CD4-positive, alpha-beta memory T cell (primary cell): ENCODE data around the gene UBE2Q2. TPM values are rescaled to one million over a fixed set of nuclear protein-coding genes. Genes with fewer than 3 reads are reported as not detected.

Experiments
- CTCF ChIA-PET: fragments of 350-600 bp; sonication (Branson Sonifier 250); formaldehyde crosslinking; loops from one replicate; lab custom pipeline; 2021; ENCODE audit warnings: inconsistent platforms; ENCODE audit not compliant: partially characterized antibody; lab: Charles Lee
- POLR2A ChIA-PET: fragments of 350-600 bp; sonication (Branson Sonifier 250); formaldehyde crosslinking; loops from one replicate; lab custom pipeline; 2021; ENCODE audit not compliant: partially characterized antibody; lab: Charles Lee
- DNase-seq, 5 donors: peaks; one replicate each; pipeline versions ENCODE4 v3.0.0 to v3.0.0-alpha.2; 2020 to 2022; ENCODE audit warnings: mixed read lengths in 1 of 5
- H3K27ac ChIP-seq: one replicate; pipeline ENCODE4 v1.7.0; 2013; ENCODE audit warnings: low read depth, low read length
- H3K27me3 ChIP-seq: 2 replicates; pipeline ENCODE4 v1.7.0; 2013; ENCODE audit warnings: mild to moderate bottlenecking, low read length, moderate library complexity; ENCODE audit not compliant: insufficient read depth
- H3K36me3 ChIP-seq: 2 replicates; pipeline ENCODE4 v1.7.0; 2013; ENCODE audit warnings: mild to moderate bottlenecking, low read length, moderate library complexity; ENCODE audit not compliant: insufficient read depth
- H3K4me1 ChIP-seq: 2 replicates; pipeline ENCODE4 v1.7.0; 2013; ENCODE audit warnings: mild to moderate bottlenecking, low read length, moderate library complexity; ENCODE audit not compliant: insufficient read depth
- H3K4me3 ChIP-seq, 2 donors: one replicate each; pipeline ENCODE4 v1.7.0; 2013; ENCODE audit warnings: low read length in 2 of 2, mild to moderate bottlenecking in 1 of 2
- H3K9me3 ChIP-seq, 2 donors: one replicate each; pipeline ENCODE4 v1.7.0; 2013; ENCODE audit warnings: low read length in 2 of 2, control low read depth in 1 of 2; ENCODE audit not compliant: control insufficient read depth in 1 of 2
- H3K27ac Mint-ChIP-seq, 7 donors: one replicate each; pipeline ENCODE4 v1.8.0; 2020 to 2021; ENCODE audit warnings: mixed read lengths in 7 of 7, mild to moderate bottlenecking in 6 of 7, inconsistent platforms in 3 of 7, moderate library complexity in 3 of 7
- H3K27me3 Mint-ChIP-seq, 2 donors: one replicate each; pipeline ENCODE4 v1.8.0; 2020 to 2021; ENCODE audit warnings: mixed read lengths in 2 of 2
- H3K36me3 Mint-ChIP-seq, 2 donors: one replicate each; pipeline ENCODE4 v1.8.0; 2020 to 2021; ENCODE audit warnings: mixed read lengths in 2 of 2, inconsistent platforms in 1 of 2, mild to moderate bottlenecking in 1 of 2
- H3K4me1 Mint-ChIP-seq, 4 donors: one replicate each; pipeline ENCODE4 v1.8.0; 2020 to 2021; ENCODE audit warnings: mixed read lengths in 4 of 4, mild to moderate bottlenecking in 1 of 4
- H3K4me3 Mint-ChIP-seq, 8 donors: one replicate each; pipeline ENCODE4 v1.8.0; 2020 to 2021; ENCODE audit warnings: mixed read lengths in 8 of 8, mild to moderate bottlenecking in 7 of 8, moderate library complexity in 6 of 8, inconsistent platforms in 3 of 8
- H3K9me3 Mint-ChIP-seq, 8 donors: one replicate each; pipeline ENCODE4 v1.8.0; 2020 to 2021; ENCODE audit warnings: mixed read lengths in 8 of 8, mild to moderate bottlenecking in 5 of 8, inconsistent platforms in 3 of 8, moderate library complexity in 1 of 8
- intact Hi-C: fragments of 100-400 bp; cut with micrococcal nuclease; formaldehyde crosslinking; loops from one replicate; pipeline ENCODE4 v1.15.1; 2023
- polyA plus RNA-seq, 2 donors: library from polyadenylated mRNA; unstranded; fragments of 300-500 nt; fragmentation: Illumina TruSeq; gene quantifications; one replicate each; pipeline ENCODE4 v1.2.3, GENCODE V29; 2021
- total RNA-seq, 2 experiments: library from RNA; stranded (reverse); gene quantifications; one replicate each; pipeline ENCODE4 v1.2.3, GENCODE V29; 2021

The UBE2Q2 gene
- total and polyA plus RNA-seq, 4 experiments from 2014 or later: 38.0 to 67.1 (median 50.9) TPM

- ChIA-PET CTCF (interaction anchor here (0.9 to 1.5 kb wide), 3 partner anchors 11 to 22 kb away, joined by 3 to 4 read pairs (median 3); no protein-coding TSS in a partner anchor), POLR2A (no interaction called here)
- Histone ChIP-seq H3K9me3 (no peaks in the 10 kb centered on the region), H3K27ac (no peak overlapping the region), H3K36me3 (no peaks in the 10 kb centered on the region), H3K4me3 (no peak overlapping the region), H3K4me1 (no peaks in the 10 kb centered on the region), H3K27me3 (no peaks in the 10 kb centered on the region)
- Mint-ChIP-seq H3K27ac (no peak overlapping the region), H3K4me3 (no peak overlapping the region), H3K4me1 (peaks cover 0 to 3% (median 0%) of the 10 kb centered on the region in 4 donors), H3K36me3 (no peaks in the 10 kb centered on the region), H3K27me3 (peaks cover 7% of the 10 kb centered on the region in 2 donors), H3K9me3 (no peaks in the 10 kb centered on the region)
- intact Hi-C loops: no loop called here
- no peak for DNase-seq
Observed at GRCh38 chr15:75823860-75824613, 19.2 kb upstream of the UBE2Q2 start.

- CTCF ChIA-PET: interaction anchor here (1.6 kb wide), 1 partner anchor 94 kb away, joined by 4 read pairs; no protein-coding TSS in a partner anchor
- Mint-ChIP-seq H3K4me3 (no peak overlapping the region), H3K9me3 (no peaks in the 10 kb centered on the region)
Observed at GRCh38 chr15:75827691-75828090, 15.6 kb upstream of the UBE2Q2 start.

GRCh38 chr15:75828429-75828828 is 14.8 kb upstream of the UBE2Q2 start:
- peaks cover 0 to 11% (median 3%) of the 10 kb centered on the region in 4 donors for H3K4me1 Mint-ChIP-seq
- DNase-seq: no peak
- H3K36me3 Mint-ChIP-seq: no peaks in the 10 kb centered on the region
- H3K27ac ChIP-seq: no peak overlapping the region
- intact Hi-C loops: no loop called here
- H3K36me3 ChIP-seq: no peaks in the 10 kb centered on the region
- H3K27me3 Mint-ChIP-seq: peaks cover 5 to 8% of the 10 kb centered on the region in 2 donors
- POLR2A ChIA-PET: no interaction called here
- CTCF ChIA-PET: no interaction called here
- no peaks in the 10 kb centered on the region for H3K27me3 ChIP-seq
- no peak overlapping the region for H3K27ac Mint-ChIP-seq
- H3K4me3 Mint-ChIP-seq: no peak overlapping the region
- no peak overlapping the region for H3K4me3 ChIP-seq
- H3K9me3 Mint-ChIP-seq: no peaks in the 10 kb centered on the region
- H3K4me1 ChIP-seq: no peaks in the 10 kb centered on the region
- H3K9me3 ChIP-seq: no peaks in the 10 kb centered on the region

More at GRCh38 chr15:75827691-75828090, 15.6 kb upstream of the UBE2Q2 start:
- Histone ChIP-seq H3K36me3 (no peaks in the 10 kb centered on the region), H3K4me3 (no peak overlapping the region), H3K27me3 (no peaks in the 10 kb centered on the region), H3K9me3 (no peaks in the 10 kb centered on the region), H3K27ac (no peak overlapping the region), H3K4me1 (no peaks in the 10 kb centered on the region)
- Mint-ChIP-seq H3K27ac (no peak overlapping the region), H3K4me1 (peaks cover 0 to 11% (median 3%) of the 10 kb centered on the region in 4 donors), H3K36me3 (no peaks in the 10 kb centered on the region), H3K27me3 (peaks cover 7 to 8% of the 10 kb centered on the region in 2 donors)
- intact Hi-C loops: no loop called here
- DNase-seq: no peak
- POLR2A ChIA-PET: no interaction called here

- no peaks in the 10 kb centered on the region for H3K4me1 ChIP-seq
- Mint-ChIP-seq H3K27ac (peak overlapping the region in 1 of 7 donors; percentile 24), H3K4me3 (no peak overlapping the region), H3K27me3 (peaks cover 4 to 5% of the 10 kb centered on the region in 2 donors), H3K4me1 (peaks cover 0 to 11% (median 3%) of the 10 kb centered on the region in 4 donors), H3K9me3 (no peaks in the 10 kb centered on the region), H3K36me3 (no peaks in the 10 kb centered on the region)
- H3K4me3 ChIP-seq: no peak overlapping the region
- no peaks in the 10 kb centered on the region for H3K36me3 ChIP-seq
- H3K9me3 ChIP-seq: no peaks in the 10 kb centered on the region
- CTCF ChIA-PET: no interaction called here
- intact Hi-C loops: no loop called here
- POLR2A ChIA-PET: interaction anchor here (2.2 kb wide), 1 partner anchor 11 kb away, joined by 8 read pairs; the partner anchor contains the start of gene UBE2Q2
- no peaks in the 10 kb centered on the region for H3K27me3 ChIP-seq
- H3K27ac ChIP-seq: no peak overlapping the region
- DNase-seq: no peak
Observed at GRCh38 chr15:75830910-75831805, 12.1 kb upstream of the UBE2Q2 start.

- ChIA-PET POLR2A (interaction anchor here (2.2 kb wide), 1 partner anchor 11 kb away, joined by 8 read pairs; the partner anchor contains the start of gene UBE2Q2), CTCF (interaction anchor here (1.4 kb wide), 1 partner anchor 29 kb away, joined by 6 read pairs; no protein-coding TSS in a partner anchor)
- Mint-ChIP-seq H3K27ac (peak overlapping the region in 1 of 7 donors; percentile 24), H3K36me3 (no peaks in the 10 kb centered on the region), H3K27me3 (peaks cover under 1 to 5% of the 10 kb centered on the region in 2 donors), H3K9me3 (no peaks in the 10 kb centered on the region), H3K4me3 (no peak overlapping the region), H3K4me1 (peaks cover 0 to 11% (median 3%) of the 10 kb centered on the region in 4 donors)
- H3K9me3 ChIP-seq: no peaks in the 10 kb centered on the region
- no peak for DNase-seq
- intact Hi-C loops: no loop called here
- H3K27ac ChIP-seq: no peak overlapping the region
- peaks cover 3% of the 10 kb centered on the region for H3K4me1 ChIP-seq
- H3K4me3 ChIP-seq: no peak overlapping the region
- H3K27me3 ChIP-seq: no peaks in the 10 kb centered on the region
- no peaks in the 10 kb centered on the region for H3K36me3 ChIP-seq
Observed at GRCh38 chr15:75831806-75832102, 11.5 kb upstream of the UBE2Q2 start.

GRCh38 chr15:75832114-75832513 is 11.1 kb upstream of the UBE2Q2 start:
- H3K9me3 ChIP-seq: no peaks in the 10 kb centered on the region
- no peaks in the 10 kb centered on the region for H3K9me3 Mint-ChIP-seq
- no peak overlapping the region for H3K4me3 ChIP-seq
- DNase-seq: no peak
- H3K4me1 Mint-ChIP-seq: peaks cover 0 to 11% (median 3%) of the 10 kb centered on the region in 4 donors
- intact Hi-C loops: no loop called here
- ChIA-PET CTCF (interaction anchor here (1.4 kb wide), 1 partner anchor 29 kb away, joined by 6 read pairs; no protein-coding TSS in a partner anchor), POLR2A (interaction anchor here (2.2 kb wide), 1 partner anchor 10 kb away, joined by 8 read pairs; the partner anchor contains the start of gene UBE2Q2)
- H3K27ac ChIP-seq: no peak overlapping the region
- H3K4me3 Mint-ChIP-seq: peak overlapping the region in 1 of 8 donors; percentile 4
- H3K27me3 ChIP-seq: no peaks in the 10 kb centered on the region
- H3K36me3 ChIP-seq: no peaks in the 10 kb centered on the region
- no peaks in the 10 kb centered on the region for H3K36me3 Mint-ChIP-seq
- no peak overlapping the region for H3K27ac Mint-ChIP-seq
- peaks cover 7% of the 10 kb centered on the region for H3K4me1 ChIP-seq
- H3K27me3 Mint-ChIP-seq: peaks cover 0 to 5% of the 10 kb centered on the region in 2 donors

GRCh38 chr15:75834021-75834420 is 9.2 kb upstream of the UBE2Q2 start:
- Mint-ChIP-seq H3K27ac (no peak overlapping the region), H3K27me3 (peaks cover 0 to 1% of the 10 kb centered on the region in 2 donors), H3K4me1 (peaks cover 0 to 8% (median 3%) of the 10 kb centered on the region in 4 donors), H3K9me3 (no peaks in the 10 kb centered on the region), H3K4me3 (no peak overlapping the region), H3K36me3 (no peaks in the 10 kb centered on the region)
- peaks cover 12% of the 10 kb centered on the region for H3K4me1 ChIP-seq
- no peak overlapping the region for H3K4me3 ChIP-seq
- H3K27ac ChIP-seq: no peak overlapping the region
- no peaks in the 10 kb centered on the region for H3K9me3 ChIP-seq
- no peaks in the 10 kb centered on the region for H3K36me3 ChIP-seq
- no peaks in the 10 kb centered on the region for H3K27me3 ChIP-seq
- DNase-seq: no peak
- intact Hi-C loops: no loop called here
- CTCF ChIA-PET: interaction anchor here (1.3 kb wide), 1 partner anchor 10 kb away, joined by 3 read pairs; no protein-coding TSS in a partner anchor
- POLR2A ChIA-PET: no interaction called here
